NK-92 (cell line): ENCODE results near the gene MTMR11.
"Not testable (repeated sequence)": the region's sequence is repeated elsewhere in the genome, so short reads cannot be mapped to it uniquely, and the experiment has no call there.

Source experiments
- DNase-seq: peaks from one replicate; lab custom pipeline; 2025; ENCODE audit not compliant: unreplicated experiment; lab: John Stamatoyannopoulos, UW

The MTMR11 gene

GRCh38 chr1:149936170-149936991 is at the start of gene MTMR11:
MTMR11 (minus strand) TSS chr1:149936879; CDS start chr1:149936647, 232 bp downstream.
- DNase-seq: no peak

- DNase-seq: no peak
These were observed 43.4 kb upstream of the MTMR11 start for GRCh38 chr1:149979972-149980540.

DNA sequence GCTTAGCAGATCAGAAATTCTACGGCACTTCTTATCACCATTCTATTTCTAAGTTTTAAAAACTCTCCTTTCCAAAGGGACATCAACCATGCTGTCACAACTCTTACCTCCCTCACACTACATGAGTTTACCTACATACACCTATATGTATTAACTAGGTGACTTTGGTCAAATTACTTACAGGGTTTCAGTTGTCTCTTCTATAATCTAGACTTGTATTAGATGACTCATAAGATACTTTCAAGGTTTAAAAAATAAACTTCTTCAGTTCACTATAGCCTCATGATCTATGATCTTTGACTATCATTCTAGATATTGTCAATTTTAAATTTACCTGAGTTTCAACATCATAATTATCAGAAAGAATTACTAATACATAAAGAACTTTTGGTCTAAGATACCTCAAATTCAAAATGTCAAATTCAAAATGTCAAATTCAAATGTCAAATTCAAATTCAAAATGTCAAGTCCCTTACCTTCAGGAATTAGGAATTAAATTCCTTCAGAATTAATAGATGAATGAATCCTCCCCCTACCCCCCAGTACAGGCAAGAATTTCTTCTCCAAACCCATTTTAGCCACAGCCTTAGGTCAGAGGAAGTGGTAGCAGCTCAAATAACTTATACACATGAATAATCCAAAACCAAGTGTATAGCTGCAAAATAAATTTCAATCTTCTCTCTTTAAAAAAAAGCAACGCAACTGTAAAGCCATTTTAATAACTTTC is 42.7 kb upstream of the MTMR11 start:
- no peak for DNase-seq

DNA sequence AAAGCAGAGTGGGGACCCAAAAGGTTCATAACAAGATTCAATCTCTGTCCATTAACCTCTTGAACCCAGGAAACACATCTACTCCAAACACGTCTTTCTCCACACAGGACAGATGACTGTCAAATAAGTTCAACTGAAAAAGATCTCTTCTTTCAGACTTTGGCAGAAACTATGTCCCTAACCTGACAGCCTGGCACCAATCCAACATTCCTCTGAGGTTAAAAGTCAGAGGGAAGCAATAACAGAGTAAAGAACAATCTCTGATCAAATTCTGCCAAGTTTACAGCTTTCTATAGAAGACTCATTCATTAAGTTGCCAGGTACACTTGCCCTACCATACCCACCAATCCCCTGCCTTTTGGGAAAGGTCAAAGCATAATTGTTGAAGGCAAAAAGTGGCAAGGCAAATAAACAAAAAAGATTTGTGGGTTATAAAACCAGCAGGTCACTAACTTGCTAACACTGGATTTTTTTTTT is 41.9 kb upstream of the MTMR11 start:
- no peak for DNase-seq

GRCh38 chr1:149977345-149977744 is 40.7 kb upstream of the MTMR11 start:
- DNase-seq: no peak

DNA sequence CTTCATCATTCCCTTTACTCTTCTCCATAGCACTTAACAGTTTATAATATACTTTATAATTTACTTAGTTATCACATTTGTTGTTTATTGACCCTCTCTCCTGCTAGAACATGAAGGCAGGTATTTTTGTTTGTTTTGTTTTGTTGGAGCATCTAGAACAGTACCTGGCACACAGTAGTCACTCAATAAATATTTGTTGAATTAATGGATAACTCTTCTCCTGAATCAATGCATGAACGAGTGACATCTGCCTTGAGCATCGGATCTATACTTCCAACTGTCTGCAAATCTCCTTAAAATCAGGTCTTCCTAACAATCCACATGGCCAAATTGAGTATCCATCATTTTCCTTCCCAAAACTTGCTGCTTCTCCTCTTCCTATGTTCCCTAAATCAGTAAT is 35.9 kb upstream of the MTMR11 start:
- DNase-seq: no peak

DNA sequence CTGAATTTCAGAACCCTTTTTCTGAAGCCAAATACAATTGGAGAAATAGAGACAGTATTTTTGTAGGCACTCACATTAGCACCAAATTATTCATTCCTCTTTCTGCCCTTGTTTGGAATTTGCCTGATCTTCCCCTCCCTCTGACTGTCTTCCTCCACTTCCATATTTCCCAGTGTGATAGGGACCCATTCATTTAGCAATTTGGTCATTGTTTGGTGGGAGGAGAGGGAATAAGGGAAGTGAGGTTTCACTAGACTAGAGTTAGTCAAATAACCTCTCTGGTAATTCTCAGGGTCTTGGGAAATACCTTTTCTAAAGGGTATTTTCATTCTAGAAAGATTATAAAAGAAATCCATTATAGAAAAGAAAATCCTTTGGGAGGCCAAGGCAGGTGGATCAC is 31.0 kb upstream of the MTMR11 start:
- DNase-seq: no peak

DNA sequence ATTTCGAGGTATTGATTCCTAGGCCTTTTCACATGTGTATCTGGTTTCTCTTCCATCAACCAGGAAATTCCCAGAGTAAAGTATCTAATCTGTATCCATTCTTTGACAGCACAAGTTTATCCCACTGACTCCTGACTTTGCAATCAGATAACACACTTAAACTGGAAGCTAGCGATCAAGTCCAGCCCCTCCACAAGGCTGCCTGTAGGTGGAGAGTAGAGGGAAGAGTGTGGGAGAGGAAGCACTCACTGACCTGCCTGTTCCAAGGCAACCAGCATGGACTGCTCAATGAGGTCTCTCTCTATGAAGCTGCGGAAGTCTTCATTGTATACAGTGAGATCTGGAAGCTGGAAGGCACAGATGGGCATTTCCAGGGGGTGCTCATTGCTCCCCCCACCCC is 30.4 kb upstream of the MTMR11 start:
- DNase-seq: no peak

- no peak for DNase-seq
These were observed 29.7 kb upstream of the MTMR11 start for GRCh38 chr1:149966405-149966804.

DNA sequence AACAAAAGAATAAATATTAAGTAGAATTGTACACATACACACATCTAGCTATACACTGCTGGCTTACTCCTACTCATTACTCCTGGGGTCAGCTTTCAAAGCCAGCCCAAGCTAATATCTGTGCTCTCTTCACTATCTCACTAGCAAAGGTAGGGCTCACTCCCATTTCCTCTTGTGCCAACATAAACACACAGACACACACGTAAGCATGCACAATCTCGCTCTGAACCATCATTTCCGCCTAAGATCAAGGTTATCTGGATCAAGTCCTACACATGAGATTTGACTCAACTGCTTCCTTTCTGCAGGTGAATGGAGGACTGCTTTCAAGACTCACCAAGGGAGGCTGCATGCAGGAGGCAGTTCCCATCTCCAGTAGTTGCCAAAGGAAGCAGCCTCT is 28.8 kb upstream of the MTMR11 start:
- DNase-seq: no peak

- DNase-seq: no peak
These were observed 26.7 kb upstream of the MTMR11 start for GRCh38 chr1:149963358-149963757.

DNA sequence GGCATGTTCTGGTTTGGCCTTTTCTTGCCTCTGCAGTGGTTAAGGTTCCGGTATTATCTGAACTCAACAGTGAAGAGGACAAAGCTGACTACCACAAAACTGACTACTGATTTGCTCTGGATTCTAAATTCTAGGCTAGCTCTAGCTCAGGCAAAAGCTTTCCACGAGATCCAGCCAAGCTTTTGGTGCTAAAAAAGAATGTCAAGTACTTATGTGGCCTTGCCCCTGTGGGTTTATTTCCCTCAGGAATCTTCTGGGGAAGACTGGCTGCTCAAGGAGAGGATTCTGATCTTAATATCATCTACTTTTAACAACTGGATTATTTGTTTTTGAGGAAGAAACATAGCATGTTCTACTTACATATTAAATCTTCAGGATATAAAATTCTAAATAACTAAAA is 26.1 kb upstream of the MTMR11 start:
- no peak for DNase-seq

- no peak for DNase-seq
These were observed 25.5 kb upstream of the MTMR11 start for GRCh38 chr1:149962039-149962647.

- not testable (repeated sequence) for DNase-seq
These were observed 20.9 kb upstream of the MTMR11 start for GRCh38 chr1:149957548-149957947.

- no peak for DNase-seq
These were observed 13.2 kb upstream of the MTMR11 start for GRCh38 chr1:149949911-149950310.

DNA sequence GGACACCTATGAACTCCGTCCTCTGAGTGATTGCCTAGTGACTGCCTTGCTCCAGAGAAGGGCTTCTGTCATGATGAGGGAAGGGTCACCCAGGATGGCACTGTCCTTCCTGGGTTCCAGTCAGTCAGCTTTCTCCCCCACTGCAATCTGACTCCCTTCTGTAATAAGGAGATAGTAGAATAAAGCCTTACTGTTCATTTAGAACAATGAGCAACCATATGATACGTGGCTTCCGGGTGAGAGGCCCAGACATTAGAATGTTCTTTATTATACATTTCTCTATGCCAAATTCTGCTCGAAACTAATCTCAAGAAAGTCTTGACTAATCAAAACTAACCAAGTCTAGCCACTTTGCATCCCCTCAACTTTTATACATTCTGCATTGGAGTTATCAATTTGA is 8.5 kb upstream of the MTMR11 start:
- DNase-seq: no peak

- DNase-seq: no peak
These were observed 6.2 kb upstream of the MTMR11 start for GRCh38 chr1:149942885-149943284.

- no peak for DNase-seq
These were observed 5.5 kb upstream of the MTMR11 start for GRCh38 chr1:149942207-149942606.

DNA sequence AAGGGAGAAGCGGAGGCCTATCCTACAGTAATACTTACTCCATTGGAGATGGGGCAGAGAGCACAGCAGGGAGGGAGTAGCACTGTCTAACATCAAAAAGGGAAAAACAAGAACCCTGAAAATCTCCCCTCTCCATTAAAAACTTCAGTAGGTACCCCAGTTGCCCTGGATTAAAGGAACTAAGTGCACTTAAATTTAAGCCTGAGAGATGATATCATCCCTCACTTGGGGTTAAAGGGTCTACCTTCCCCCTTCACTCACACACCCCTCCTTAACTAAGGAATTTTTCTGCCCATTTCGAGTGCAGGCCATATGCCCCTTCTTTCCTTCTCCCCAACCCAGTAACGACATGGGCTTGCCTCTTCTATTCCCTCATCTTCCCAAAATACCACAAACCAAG is 3.7 kb upstream of the MTMR11 start:
- DNase-seq: no peak

GRCh38 chr1:149938668-149939003 is 2.0 kb upstream of the MTMR11 start:
- not testable (repeated sequence) for DNase-seq

DNA sequence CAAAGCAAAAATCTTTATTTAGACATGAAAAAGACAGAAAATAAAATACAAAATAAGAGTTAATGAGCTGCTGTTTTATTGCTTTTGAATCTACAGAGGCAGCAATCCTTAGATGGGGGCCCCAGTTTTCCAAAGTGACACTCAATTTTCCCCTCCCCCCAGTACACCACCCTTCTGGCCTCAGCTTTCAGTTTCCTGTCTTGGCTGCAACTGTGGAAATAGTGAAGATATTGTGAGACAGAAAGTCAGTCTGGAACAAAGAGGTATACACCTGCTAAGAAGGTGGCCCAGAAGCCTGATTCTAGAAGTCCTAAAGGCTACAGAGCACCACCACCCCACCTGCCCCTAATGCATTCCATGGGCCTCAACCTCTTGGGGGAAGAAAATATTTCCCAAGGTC is 1.1 kb upstream of the MTMR11 start:
- no peak for DNase-seq
